ENCODE results near the gene CD99. TPM values are rescaled to one million over a fixed set of nuclear protein-coding genes. Genes with fewer than 3 reads are reported as not detected.
A peak's percentile ranks its signal among the peaks of the same experiment; 100 is the strongest.

The CD99 gene
- total and polyA plus RNA-seq, 2 donors (not counting 1 experiment from before 2014, with no cell fraction given), result 70.7 to 133 TPM

- TF ChIP-seq CTCF (IDR thresholded peaks at IDR 0.05) (no peak), EZH2 (IDR thresholded peaks at IDR 0.05; ENCODE audit: borderline replicate concordance, insufficient read depth, low read depth, low read length, poor library complexity, severe bottlenecking) (no peak)
- Histone ChIP-seq H3K27me3 (replicated peaks in 1 of 4; ENCODE audit: control extremely low read depth in 1 of 4, control insufficient read depth in 3 of 4, insufficient read depth in 4 of 4, low read length in 3 of 4) (no peaks in the 10 kb centered on the region), H3K4me1 (ENCODE audit: control insufficient read depth in 2 of 2, insufficient read depth in 2 of 2, low read length in 2 of 2) (no peaks in the 10 kb centered on the region), H3K9me3 (ENCODE audit: control extremely low read depth in 1 of 3, control insufficient read depth in 2 of 3, insufficient read depth in 1 of 3, low read length in 2 of 3) (peaks cover 0 to 5% (median 0%) of the 10 kb centered on the region in 3 donors), H4K20me1 (ENCODE audit: control insufficient read depth, insufficient read depth, low read length, poor library complexity, severe bottlenecking) (no peaks in the 10 kb centered on the region), H3K27ac (ENCODE audit: low read length in 2 of 2) (no peak overlapping the region), H3K4me2 (replicated peaks; ENCODE audit: low read depth, low read length, poor library complexity, severe bottlenecking) (no peak overlapping the region), H3K36me3 (replicated peaks in 1 of 2; ENCODE audit: control extremely low read depth in 1 of 2, control insufficient read depth in 1 of 2, extremely low read depth in 1 of 2, insufficient read depth in 2 of 2, low read length in 1 of 2) (peaks cover 2 to 52% of the 10 kb centered on the region in 2 experiments), H3K9ac (ENCODE audit: low read length) (no peak overlapping the region), H3K79me2 (ENCODE audit: control insufficient read depth, insufficient read depth, low read length) (no peaks in the 10 kb centered on the region), H2AFZ (ENCODE audit: insufficient read depth, low read depth, low read length, poor library complexity, severe bottlenecking) (no peak overlapping the region), H3K4me3 (ENCODE audit: control extremely low read depth in 1 of 5, extremely low read depth in 1 of 5, insufficient read depth in 1 of 5, low read depth in 2 of 5, low read length in 4 of 5) (no peak overlapping the region)
- intact Hi-C loops (cut with micrococcal nuclease), result no loop called here
- H3K4me1 Mint-ChIP-seq, result no peaks in the 10 kb centered on the region
- no peaks in the 10 kb centered on the region for H3K9me3 Mint-ChIP-seq (ENCODE audit: insufficient read depth)
- CTCF ChIA-PET, result no interaction called here
- H3K27me3 Mint-ChIP-seq, result no peaks in the 10 kb centered on the region
- DNase-seq (no peak), ATAC-seq (ENCODE audit: low read depth) (no peak)
- no peak overlapping the region for H3K4me3 Mint-ChIP-seq
- POLR2A ChIA-PET, result no interaction called here
- WGBS (ENCODE audit: insufficient coverage), result 43% methylated on average over 9 of the region's 9 CpGs
- H3K27ac Mint-ChIP-seq, result no peak overlapping the region
These were observed 41.0 kb downstream of the CD99 start for GRCh38 chrX:2732076-2732475.

GRCh38 chrX:2732649-2733048, 41.6 kb downstream of the CD99 start:
- H3K79me2 ChIP-seq (ENCODE audit: control insufficient read depth, insufficient read depth, low read length), result no peaks in the 10 kb centered on the region
- ChIA-PET CTCF (no interaction called here), POLR2A (no interaction called here)
- no peak for ATAC-seq (ENCODE audit: low read depth)
- peaks cover 2 to 49% of the 10 kb centered on the region in 2 experiments for H3K36me3 ChIP-seq (replicated peaks in 1 of 2; ENCODE audit: control extremely low read depth in 1 of 2, control insufficient read depth in 1 of 2, extremely low read depth in 1 of 2, insufficient read depth in 2 of 2, low read length in 1 of 2)
- H3K27ac ChIP-seq (ENCODE audit: low read length in 2 of 2), result no peak overlapping the region
- intact Hi-C loops (cut with micrococcal nuclease), result no loop called here
- Mint-ChIP-seq H3K4me1 (no peaks in the 10 kb centered on the region), H3K9me3 (ENCODE audit: insufficient read depth) (no peaks in the 10 kb centered on the region), H3K27ac (no peak overlapping the region), H3K27me3 (no peaks in the 10 kb centered on the region), H3K4me3 (no peak overlapping the region)
- H3K9ac ChIP-seq (ENCODE audit: low read length), result no peak overlapping the region
- H3K4me2 ChIP-seq (replicated peaks; ENCODE audit: low read depth, low read length, poor library complexity, severe bottlenecking), result no peak overlapping the region
- TF ChIP-seq EZH2 (IDR thresholded peaks at IDR 0.05; ENCODE audit: borderline replicate concordance, insufficient read depth, low read depth, low read length, poor library complexity, severe bottlenecking) (no peak), CTCF (IDR thresholded peaks at IDR 0.05) (peak; percentile 18)
- H3K4me3 ChIP-seq (ENCODE audit: control extremely low read depth in 1 of 5, extremely low read depth in 1 of 5, insufficient read depth in 1 of 5, low read depth in 2 of 5, low read length in 4 of 5), result no peak overlapping the region
- H4K20me1 ChIP-seq (ENCODE audit: control insufficient read depth, insufficient read depth, low read length, poor library complexity, severe bottlenecking), result no peaks in the 10 kb centered on the region
- no peak overlapping the region for H2AFZ ChIP-seq (ENCODE audit: insufficient read depth, low read depth, low read length, poor library complexity, severe bottlenecking)
- H3K27me3 ChIP-seq (replicated peaks in 1 of 4; ENCODE audit: control extremely low read depth in 1 of 4, control insufficient read depth in 3 of 4, insufficient read depth in 4 of 4, low read length in 3 of 4), result no peaks in the 10 kb centered on the region
- DNase-seq, result no peak
- H3K9me3 ChIP-seq (ENCODE audit: control extremely low read depth in 1 of 3, control insufficient read depth in 2 of 3, insufficient read depth in 1 of 3, low read length in 2 of 3), result peaks cover 0 to 5% (median 0%) of the 10 kb centered on the region in 3 donors
- no peaks in the 10 kb centered on the region for H3K4me1 ChIP-seq (ENCODE audit: control insufficient read depth in 2 of 2, insufficient read depth in 2 of 2, low read length in 2 of 2)

Measured in B cell (primary cell).